GM04503 (cell line): ENCODE measurements around the gene ZNF785.
A peak's percentile ranks its signal among the peaks of the same experiment; 100 is the strongest.
"Not testable (repeated sequence)": the region's sequence is repeated elsewhere in the genome, so short reads cannot be mapped to it uniquely, and the experiment has no call there.

Source experiments
- DNase-seq: peaks from one replicate; pipeline ENCODE4 v3.0.0-alpha.2; 2012; ENCODE audit warnings: low read depth

ZNF785 gene

GRCh38 chr16:30585400-30586191 is at the start of gene ZNF785:
TSS of gene ZNF785 (minus strand) at chr16:30585697. CDS start at chr16:30585611, 86 bp downstream.
- DNase-seq = peak; percentile 98

GRCh38 chr16:30633526-30633925 is 48.0 kb upstream of the ZNF785 start:
- no peak for DNase-seq

- not testable (repeated sequence) for DNase-seq
Measured at GRCh38 chr16:30632454-30632853, 47.0 kb upstream of the ZNF785 start.

GRCh38 chr16:30628628-30629540 is 43.4 kb upstream of the ZNF785 start:
- DNase-seq = no peak

- no peak for DNase-seq
Measured at GRCh38 chr16:30626236-30626635, 40.7 kb upstream of the ZNF785 start.

GRCh38 chr16:30623536-30624283 is 38.2 kb upstream of the ZNF785 start:
- DNase-seq = no peak

GRCh38 chr16:30622455-30623032 is 37.0 kb upstream of the ZNF785 start:
- no peak for DNase-seq

GRCh38 chr16:30621765-30622164 is 36.3 kb upstream of the ZNF785 start:
- peak; percentile 44 for DNase-seq

GRCh38 chr16:30620169-30620568 is 34.7 kb upstream of the ZNF785 start:
- no peak for DNase-seq

GRCh38 chr16:30619638-30620037 is 34.1 kb upstream of the ZNF785 start:
- no peak for DNase-seq

GRCh38 chr16:30619202-30619601 is 33.7 kb upstream of the ZNF785 start:
- DNase-seq = no peak

- no peak for DNase-seq
Measured at GRCh38 chr16:30615358-30616091, 30.0 kb upstream of the ZNF785 start.

- DNase-seq = peak; percentile 89
Measured at GRCh38 chr16:30609926-30610839, 24.7 kb upstream of the ZNF785 start, which contains the start of gene ZNF689. TSS of gene ZNF689 (minus strand) at chr16:30610389. CDS start at chr16:30610041, 348 bp downstream.

GRCh38 chr16:30609002-30609925 is 23.8 kb upstream of the ZNF785 start:
- no peak for DNase-seq

- no peak for DNase-seq
Measured at GRCh38 chr16:30606004-30606403, 20.5 kb upstream of the ZNF785 start.

- no peak for DNase-seq
Measured at GRCh38 chr16:30605158-30605557, 19.7 kb upstream of the ZNF785 start.

GRCh38 chr16:30604316-30604947 is 18.9 kb upstream of the ZNF785 start:
- no peak for DNase-seq

GRCh38 chr16:30603945-30604315 is 18.4 kb upstream of the ZNF785 start:
- no peak for DNase-seq
